Vagina (tissue), 2 donors: ENCODE measurements around the gene USP8. TPM values are rescaled to one million over a fixed set of nuclear protein-coding genes. Genes with fewer than 3 reads are reported as not detected.

Source experiments
- DNase-seq, 2 donors: peaks; one replicate each; pipeline ENCODE4 v3.0.0-alpha.2; 2017; ENCODE audit errors: extremely low spot score in 2 of 2
- H3K27ac ChIP-seq: fragments of 200-600 bp; sonication (generic); one replicate; pipeline ENCODE4 v1.5.1; 2019
- H3K27me3 ChIP-seq: fragments of 200-600 bp; sonication (generic); one replicate; pipeline ENCODE4 v1.5.1; 2019
- H3K36me3 ChIP-seq, 2 donors: fragments of 200-600 bp; sonication (generic); one replicate each; pipeline ENCODE4 v1.5.1; 2017 to 2019
- H3K4me1 ChIP-seq: fragments of 200-600 bp; sonication (generic); one replicate; pipeline ENCODE4 v1.5.1; 2019
- H3K4me3 ChIP-seq, 2 donors: fragments of 200-600 bp; sonication (generic); 1 replicate in 1 of 2; 2 replicates in 1 of 2; pipeline ENCODE4 v1.5.1; 2016 to 2019
- H3K9me3 ChIP-seq: fragments of 200-600 bp; sonication (generic); one replicate; pipeline ENCODE4 v1.5.1; 2019
- CTCF ChIP-seq, 3 experiments: fragments of 450-650 bp in 2 of 3; fragments of 200-600 bp in 1 of 3; sonication (generic) in 1 of 3; IDR thresholded peaks; one replicate each; pipeline ENCODE4 v1.5.1; 2017 to 2019; ENCODE audit warnings: antibody characterized with exemption in 3 of 3, mild to moderate bottlenecking in 2 of 3, moderate library complexity in 2 of 3
- POLR2A ChIP-seq, 2 donors: fragments of 450-650 bp; IDR thresholded peaks; one replicate each; pipeline ENCODE4 v1.6.1; 2017; ENCODE audit warnings: antibody characterized with exemption in 2 of 2, mild to moderate bottlenecking in 2 of 2, moderate library complexity in 2 of 2
- POLR2AphosphoS5 ChIP-seq, 2 donors: sonication (generic); formaldehyde crosslinking; IDR thresholded peaks; one replicate each; pipeline ENCODE4 v1.9.0; 2017; ENCODE audit warnings: antibody characterized with exemption in 2 of 2, mild to moderate bottlenecking in 2 of 2, low read depth in 1 of 2; ENCODE audit not compliant: insufficient read depth in 1 of 2
- intact Hi-C: fragments of 100-400 bp; cut with DNase I; formaldehyde crosslinking; loops from one replicate; pipeline ENCODE4 v1.15.1; 2023
- total RNA-seq: library from RNA; depleted of rRNA; stranded (reverse); fragments of >200 nt; gene quantifications from one replicate; pipeline ENCODE4 v1.2.3, GENCODE V29; 2016

USP8 gene
- total RNA-seq, 1 donor from 2014 or later: 33.9 TPM

- no peaks in the 10 kb centered on the region for H3K9me3 ChIP-seq
- no peak overlapping the region for H3K27ac ChIP-seq
- DNase-seq: no peak
- H3K27me3 ChIP-seq: no peaks in the 10 kb centered on the region
- no peaks in the 10 kb centered on the region for H3K4me1 ChIP-seq
- TF ChIP-seq CTCF (IDR thresholded peaks at IDR 0.05) (no peak), POLR2AphosphoS5 (IDR thresholded peaks at IDR 0.05; ENCODE audit: insufficient read depth in 1 of 2, low read depth in 1 of 2) (no peak), POLR2A (IDR thresholded peaks at IDR 0.05) (no peak)
- H3K4me3 ChIP-seq: no peak overlapping the region
- H3K36me3 ChIP-seq: peaks cover 0 to 49% of the 10 kb centered on the region in 2 donors
- intact Hi-C loops: no loop called here
These were observed 46.9 kb downstream of the USP8 start for GRCh38 chr15:50471072-50471471.

- Histone ChIP-seq H3K4me1 (no peaks in the 10 kb centered on the region), H3K4me3 (no peak overlapping the region), H3K27me3 (no peaks in the 10 kb centered on the region), H3K36me3 (peaks cover 0 to 77% of the 10 kb centered on the region in 2 donors), H3K27ac (no peak overlapping the region), H3K9me3 (no peaks in the 10 kb centered on the region)
- intact Hi-C loops: no loop called here
- TF ChIP-seq POLR2AphosphoS5 (IDR thresholded peaks at IDR 0.05; ENCODE audit: insufficient read depth in 1 of 2, low read depth in 1 of 2): no peak
- no peak for TF ChIP-seq CTCF (IDR thresholded peaks at IDR 0.05)
- TF ChIP-seq POLR2A (IDR thresholded peaks at IDR 0.05): no peak
- DNase-seq: no peak
These were observed 51.9 kb downstream of the USP8 start for GRCh38 chr15:50476143-50476542.

GRCh38 chr15:50484781-50485180 lies 60.6 kb downstream of the USP8 start:
- DNase-seq: no peak
- TF ChIP-seq CTCF (IDR thresholded peaks at IDR 0.05) (no peak), POLR2AphosphoS5 (IDR thresholded peaks at IDR 0.05; ENCODE audit: insufficient read depth in 1 of 2, low read depth in 1 of 2) (no peak), POLR2A (IDR thresholded peaks at IDR 0.05) (no peak)
- Histone ChIP-seq H3K27me3 (no peaks in the 10 kb centered on the region), H3K36me3 (peaks cover 0 to 41% of the 10 kb centered on the region in 2 donors), H3K27ac (no peak overlapping the region), H3K9me3 (no peaks in the 10 kb centered on the region), H3K4me1 (no peaks in the 10 kb centered on the region), H3K4me3 (no peak overlapping the region)
- intact Hi-C loops: no loop called here

GRCh38 chr15:50485389-50485788 lies 61.2 kb downstream of the USP8 start:
- Histone ChIP-seq H3K4me3 (no peak overlapping the region), H3K4me1 (no peaks in the 10 kb centered on the region), H3K9me3 (no peaks in the 10 kb centered on the region), H3K27ac (no peak overlapping the region), H3K36me3 (peaks cover 0 to 37% of the 10 kb centered on the region in 2 donors), H3K27me3 (no peaks in the 10 kb centered on the region)
- intact Hi-C loops: no loop called here
- no peak for DNase-seq
- TF ChIP-seq POLR2AphosphoS5 (IDR thresholded peaks at IDR 0.05; ENCODE audit: insufficient read depth in 1 of 2, low read depth in 1 of 2) (no peak), CTCF (IDR thresholded peaks at IDR 0.05) (no peak), POLR2A (IDR thresholded peaks at IDR 0.05) (no peak)

- no peaks in the 10 kb centered on the region for H3K27me3 ChIP-seq
- peaks cover 0 to 37% of the 10 kb centered on the region in 2 donors for H3K36me3 ChIP-seq
- no peak overlapping the region for H3K4me3 ChIP-seq
- no peaks in the 10 kb centered on the region for H3K9me3 ChIP-seq
- no peak for DNase-seq
- TF ChIP-seq POLR2AphosphoS5 (IDR thresholded peaks at IDR 0.05; ENCODE audit: insufficient read depth in 1 of 2, low read depth in 1 of 2) (no peak), CTCF (IDR thresholded peaks at IDR 0.05) (no peak), POLR2A (IDR thresholded peaks at IDR 0.05) (no peak)
- intact Hi-C loops: no loop called here
- no peaks in the 10 kb centered on the region for H3K4me1 ChIP-seq
- no peak overlapping the region for H3K27ac ChIP-seq
These were observed 63.1 kb downstream of the USP8 start for GRCh38 chr15:50487287-50487686.
